ENCODE measurements around the gene TACC2. TPM values are rescaled to one million over a fixed set of nuclear protein-coding genes. Genes with fewer than 3 reads are reported as not detected.

Gene TACC2
- total RNA-seq, 6 experiments from 2014 or later = 16.2 to 21.1 (median 18.8) TPM

GRCh38 chr10:122132331-122132755 lies 143.4 kb downstream of the TACC2 start:
- no peak for ATAC-seq
- no peaks in the 10 kb centered on the region for H3K4me1 ChIP-seq
- no peak overlapping the region for H3K4me3 ChIP-seq
- no peaks in the 10 kb centered on the region for H3K27me3 ChIP-seq
- no peaks in the 10 kb centered on the region for H3K9me3 ChIP-seq
- intact Hi-C loops (cut with DNase I) = loop anchor here in 1 of 2 donors (10.0 kb wide), 1 partner anchor 142 kb away; the partner anchor contains the start of gene BTBD16
- 81% methylated on average over 9 of the region's 15 CpGs for WGBS (ENCODE audit: insufficient coverage, low coverage, low lambda C conversion rate, missing lambda C conversion rate)
- no peak for DNase-seq
- H3K36me3 ChIP-seq = peaks cover 0 to 3% (median 0%) of the 10 kb centered on the region in 4 donors
- no peak overlapping the region for H3K27ac ChIP-seq
- TF ChIP-seq CTCF (IDR thresholded peaks at IDR 0.05) (no peak), POLR2A (IDR thresholded peaks at IDR 0.05) (no peak)

- H3K4me3 ChIP-seq = no peak overlapping the region
- no peak overlapping the region for H3K27ac ChIP-seq
- TF ChIP-seq POLR2A (IDR thresholded peaks at IDR 0.05) (no peak), CTCF (IDR thresholded peaks at IDR 0.05) (no peak)
- no peaks in the 10 kb centered on the region for H3K4me1 ChIP-seq
- H3K27me3 ChIP-seq = no peaks in the 10 kb centered on the region
- intact Hi-C loops (cut with DNase I) = loop anchor here in 1 of 2 donors (10.0 kb wide), 1 partner anchor 142 kb away; the partner anchor contains the start of gene BTBD16
- 70% methylated on average over 12 of the region's 12 CpGs for WGBS (ENCODE audit: insufficient coverage, low coverage, low lambda C conversion rate, missing lambda C conversion rate)
- no peak for ATAC-seq
- peaks cover 0 to 3% (median 0%) of the 10 kb centered on the region in 4 donors for H3K36me3 ChIP-seq
- H3K9me3 ChIP-seq = no peaks in the 10 kb centered on the region
- DNase-seq = no peak
Observed at GRCh38 chr10:122132882-122133565, 144.1 kb downstream of the TACC2 start.

- Histone ChIP-seq H3K27me3 (no peaks in the 10 kb centered on the region), H3K27ac (no peak overlapping the region), H3K9me3 (no peaks in the 10 kb centered on the region), H3K36me3 (peaks cover 0 to 3% (median 0%) of the 10 kb centered on the region in 4 donors), H3K4me3 (no peak overlapping the region), H3K4me1 (no peaks in the 10 kb centered on the region)
- DNase-seq (no peak), ATAC-seq (no peak)
- WGBS (ENCODE audit: insufficient coverage, low coverage, low lambda C conversion rate, missing lambda C conversion rate) = 88% methylated on average over 12 of the region's 13 CpGs
- intact Hi-C loops (cut with DNase I) = loop anchor here in 1 of 2 donors (10.0 kb wide), 1 partner anchor 139 kb away; the partner anchor contains the start of gene BTBD16
- no peak for TF ChIP-seq CTCF (IDR thresholded peaks at IDR 0.05)
- TF ChIP-seq POLR2A (IDR thresholded peaks at IDR 0.05) = no peak
Observed at GRCh38 chr10:122135251-122136025, 146.5 kb downstream of the TACC2 start.

- TF ChIP-seq POLR2A (IDR thresholded peaks at IDR 0.05) (no peak), CTCF (IDR thresholded peaks at IDR 0.05) (no peak)
- intact Hi-C loops (cut with DNase I) = loop anchor here in 1 of 2 donors (10.0 kb wide), 1 partner anchor 136 kb away; the partner anchor contains the start of gene BTBD16
- Histone ChIP-seq H3K36me3 (peaks cover 0 to 3% (median 0%) of the 10 kb centered on the region in 4 donors), H3K27me3 (no peaks in the 10 kb centered on the region), H3K27ac (no peak overlapping the region), H3K9me3 (no peaks in the 10 kb centered on the region), H3K4me3 (no peak overlapping the region), H3K4me1 (peaks cover 0 to 14% (median 6%) of the 10 kb centered on the region in 4 donors)
- no peak for DNase-seq
- 70% methylated on average over 13 of the region's 16 CpGs for WGBS (ENCODE audit: insufficient coverage, low coverage, low lambda C conversion rate, missing lambda C conversion rate)
- ATAC-seq = no peak
Observed at GRCh38 chr10:122138831-122139625, 150.1 kb downstream of the TACC2 start.
